HL-60 (cell line): ENCODE results near the gene RNASE12.

Experiments
- CTCF ChIP-seq: IDR thresholded peaks from one replicate; pipeline ENCODE4 v1.5.1; 2011; ENCODE audit warnings: low read length, control low read depth, inconsistent platforms; ENCODE audit not compliant: insufficient read depth
- GABPA ChIP-seq: IDR thresholded peaks from 2 replicates; pipeline ENCODE4 v1.6.1; 2012; ENCODE audit warnings: low read depth
- POLR2AphosphoS5 ChIP-seq: IDR thresholded peaks from 2 replicates; pipeline ENCODE4 v1.6.1; 2012; ENCODE audit warnings: low read depth
- TF ChIP-seq, protein P1 (sequence below): IDR thresholded peaks from 2 replicates; pipeline ENCODE4 v1.6.1; 2012; ENCODE audit warnings: low read depth; ENCODE audit not compliant: insufficient replicate concordance

DNA sequence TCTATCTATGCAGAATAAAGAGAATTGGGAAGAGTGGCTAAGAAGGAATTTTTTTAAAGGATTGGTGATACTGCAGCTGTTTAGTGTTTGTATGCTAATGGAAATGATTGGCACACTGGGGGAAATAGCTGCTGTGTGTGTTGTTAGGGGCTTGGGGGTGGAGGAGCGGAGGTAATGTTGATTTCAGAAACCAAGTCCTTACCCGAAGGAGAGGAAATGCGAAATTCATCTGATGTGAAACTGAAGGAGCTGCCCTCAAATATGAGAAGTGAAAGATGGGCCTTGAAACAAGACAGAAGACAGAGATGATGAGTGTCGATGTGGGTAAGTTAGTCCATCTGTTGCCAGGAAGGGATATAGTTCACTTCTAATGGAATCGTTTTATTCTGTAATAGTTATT, 21.2 kb upstream of the RNASE12 start:
- no peak for TF ChIP-seq GABPA
- no peak for TF ChIP-seq CTCF
- TF ChIP-seq POLR2AphosphoS5, result no peak
- TF ChIP-seq, protein P1, sequence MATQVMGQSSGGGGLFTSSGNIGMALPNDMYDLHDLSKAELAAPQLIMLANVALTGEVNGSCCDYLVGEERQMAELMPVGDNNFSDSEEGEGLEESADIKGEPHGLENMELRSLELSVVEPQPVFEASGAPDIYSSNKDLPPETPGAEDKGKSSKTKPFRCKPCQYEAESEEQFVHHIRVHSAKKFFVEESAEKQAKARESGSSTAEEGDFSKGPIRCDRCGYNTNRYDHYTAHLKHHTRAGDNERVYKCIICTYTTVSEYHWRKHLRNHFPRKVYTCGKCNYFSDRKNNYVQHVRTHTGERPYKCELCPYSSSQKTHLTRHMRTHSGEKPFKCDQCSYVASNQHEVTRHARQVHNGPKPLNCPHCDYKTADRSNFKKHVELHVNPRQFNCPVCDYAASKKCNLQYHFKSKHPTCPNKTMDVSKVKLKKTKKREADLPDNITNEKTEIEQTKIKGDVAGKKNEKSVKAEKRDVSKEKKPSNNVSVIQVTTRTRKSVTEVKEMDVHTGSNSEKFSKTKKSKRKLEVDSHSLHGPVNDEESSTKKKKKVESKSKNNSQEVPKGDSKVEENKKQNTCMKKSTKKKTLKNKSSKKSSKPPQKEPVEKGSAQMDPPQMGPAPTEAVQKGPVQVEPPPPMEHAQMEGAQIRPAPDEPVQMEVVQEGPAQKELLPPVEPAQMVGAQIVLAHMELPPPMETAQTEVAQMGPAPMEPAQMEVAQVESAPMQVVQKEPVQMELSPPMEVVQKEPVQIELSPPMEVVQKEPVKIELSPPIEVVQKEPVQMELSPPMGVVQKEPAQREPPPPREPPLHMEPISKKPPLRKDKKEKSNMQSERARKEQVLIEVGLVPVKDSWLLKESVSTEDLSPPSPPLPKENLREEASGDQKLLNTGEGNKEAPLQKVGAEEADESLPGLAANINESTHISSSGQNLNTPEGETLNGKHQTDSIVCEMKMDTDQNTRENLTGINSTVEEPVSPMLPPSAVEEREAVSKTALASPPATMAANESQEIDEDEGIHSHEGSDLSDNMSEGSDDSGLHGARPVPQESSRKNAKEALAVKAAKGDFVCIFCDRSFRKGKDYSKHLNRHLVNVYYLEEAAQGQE, result no peak
